ENCODE results near the gene NUCB1. TPM values are rescaled to one million over a fixed set of nuclear protein-coding genes. Genes with fewer than 3 reads are reported as not detected.
"Not testable (repeated sequence)": the region's sequence is repeated elsewhere in the genome, so short reads cannot be mapped to it uniquely, and the experiment has no call there.

Gene NUCB1
- total and polyA plus RNA-seq, 8 donors, result 68.9 to 503 (median 123) TPM

- peak in 2 of 3 donors; percentile 12 to 28 for TF ChIP-seq POLR2AphosphoS5 (IDR thresholded peaks at IDR 0.05)
- Histone ChIP-seq H3K4me3 (peak overlapping the region; percentile 73 to 100 (median 96)), H3K36me3 (peaks cover 34 to 59% (median 50%) of the 10 kb centered on the region in 4 donors), H3K4me1 (peaks cover 57 to 80% (median 71%) of the 10 kb centered on the region in 4 donors), H3K27ac (peak overlapping the region; percentile 62 to 100 (median 100))
- intact Hi-C loops (cut with DNase I; ENCODE audit: low total_unique reads); H3K27me3 ChIP-seq; H3K9me3 ChIP-seq: not testable (repeated sequence)
- 58 to 60% (median 59%) methylated on average over 30 of the region's 30 CpGs for WGBS, 5 donors
- peak; percentile 62 to 67 for DNase-seq
Measured at GRCh38 chr19:48876043-48876981, 23.8 kb upstream of the NUCB1 start.

GRCh38 chr19:48877855-48878195 lies 22.3 kb upstream of the NUCB1 start:
- H3K27me3 ChIP-seq, result no peaks in the 10 kb centered on the region
- intact Hi-C loops (cut with DNase I; ENCODE audit: low total_unique reads), result no loop called here
- DNase-seq, result no peak
- no peak for TF ChIP-seq EP300 (IDR thresholded peaks at IDR 0.05)
- peak in 1 of 3 donors; percentile 2 for TF ChIP-seq POLR2AphosphoS5 (IDR thresholded peaks at IDR 0.05)
- TF ChIP-seq POLR2A (IDR thresholded peaks at IDR 0.05), result no peak
- peaks cover 53 to 82% (median 66%) of the 10 kb centered on the region in 4 donors for H3K4me1 ChIP-seq
- no peak overlapping the region for H3K4me3 ChIP-seq
- peak overlapping the region in 4 of 5 donors; percentile 63 to 100 (median 100) for H3K27ac ChIP-seq
- WGBS, 5 donors, result 80 to 90% (median 88%) methylated on average over 6 of the region's 6 CpGs
- H3K36me3 ChIP-seq, result peaks cover 34 to 59% (median 50%) of the 10 kb centered on the region in 4 donors
- no peaks in the 10 kb centered on the region for H3K9me3 ChIP-seq

GRCh38 chr19:48878196-48879024 lies 21.7 kb upstream of the NUCB1 start:
- no peaks in the 10 kb centered on the region for H3K27me3 ChIP-seq
- no peak overlapping the region for H3K4me3 ChIP-seq
- TF ChIP-seq POLR2A (IDR thresholded peaks at IDR 0.05), result no peak
- no peak for TF ChIP-seq EP300 (IDR thresholded peaks at IDR 0.05)
- no peak for TF ChIP-seq CTCF (IDR thresholded peaks at IDR 0.05)
- peak in 2 of 3 donors; percentile 56 to 82 for TF ChIP-seq POLR2AphosphoS5 (IDR thresholded peaks at IDR 0.05)
- peaks cover 34 to 55% (median 49%) of the 10 kb centered on the region in 4 donors for H3K36me3 ChIP-seq
- intact Hi-C loops (cut with DNase I; ENCODE audit: low total_unique reads), result no loop called here
- peak; percentile 59 to 85 for DNase-seq
- peaks cover 51 to 80% (median 61%) of the 10 kb centered on the region in 4 donors for H3K4me1 ChIP-seq
- peak overlapping the region; percentile 62 to 100 (median 99) for H3K27ac ChIP-seq
- no peaks in the 10 kb centered on the region for H3K9me3 ChIP-seq
- WGBS, 5 donors, result 50 to 63% (median 54%) methylated on average over 11 of the region's 11 CpGs

- 76 to 84% (median 82%) methylated on average over 13 of the region's 13 CpGs for WGBS, 5 donors
- H3K4me1 ChIP-seq, result peaks cover 44 to 73% (median 54%) of the 10 kb centered on the region in 4 donors
- intact Hi-C loops (cut with DNase I; ENCODE audit: low total_unique reads), result no loop called here
- H3K4me3 ChIP-seq, result no peak overlapping the region
- TF ChIP-seq CTCF (IDR thresholded peaks at IDR 0.05) (no peak), EP300 (IDR thresholded peaks at IDR 0.05) (no peak), POLR2AphosphoS5 (IDR thresholded peaks at IDR 0.05) (no peak), POLR2A (IDR thresholded peaks at IDR 0.05) (no peak)
- no peaks in the 10 kb centered on the region for H3K27me3 ChIP-seq
- H3K36me3 ChIP-seq, result peaks cover 28 to 48% (median 44%) of the 10 kb centered on the region in 4 donors
- H3K27ac ChIP-seq, result peak overlapping the region; percentile 44 to 100 (median 63)
- H3K9me3 ChIP-seq, result no peaks in the 10 kb centered on the region
- DNase-seq, result no peak
Measured at GRCh38 chr19:48879025-48879637, 21.0 kb upstream of the NUCB1 start.

GRCh38 chr19:48879696-48880095 lies 20.4 kb upstream of the NUCB1 start:
- intact Hi-C loops (cut with DNase I; ENCODE audit: low total_unique reads); H3K9me3 ChIP-seq; H3K27me3 ChIP-seq; H3K4me3 ChIP-seq; DNase-seq: not testable (repeated sequence)
- WGBS, 5 donors, result 77 to 91% (median 87%) methylated on average over 9 of the region's 9 CpGs
- Histone ChIP-seq H3K27ac (peak overlapping the region; percentile 44 to 100 (median 63)), H3K4me1 (peaks cover 38 to 68% (median 48%) of the 10 kb centered on the region in 4 donors), H3K36me3 (peaks cover 23 to 43% (median 38%) of the 10 kb centered on the region in 4 donors)

Data from stomach (tissue), 9 donors.